ENCODE data around the gene PLB1. TPM values are rescaled to one million over a fixed set of nuclear protein-coding genes. Genes with fewer than 3 reads are reported as not detected.
A peak's percentile ranks its signal among the peaks of the same experiment; 100 is the strongest.

PLB1 gene
- total RNA-seq, 2 donors from 2014 or later, result 2.1 to 3.0 TPM

DNA sequence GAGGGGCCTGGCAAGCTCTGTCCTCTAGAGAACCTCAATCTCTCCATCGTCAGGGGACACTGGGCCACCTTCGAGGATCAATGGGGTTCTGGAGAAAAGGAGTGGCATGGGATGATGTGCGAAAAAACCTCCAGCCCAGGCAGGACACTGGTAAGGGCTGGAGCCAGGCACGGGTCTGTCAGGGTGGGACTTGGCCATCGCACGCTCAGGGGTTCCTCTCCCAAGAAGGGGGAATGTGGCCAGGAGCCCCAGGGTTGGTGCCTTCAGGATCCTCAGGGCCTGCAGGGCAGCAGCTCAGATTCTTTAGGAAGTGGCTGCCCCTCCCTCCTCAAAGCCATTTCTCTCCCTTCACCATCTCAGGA lies 46.8 kb upstream of the PLB1 start:
- H3K9me3 ChIP-seq, result no peaks in the 10 kb centered on the region
- H3K27me3 ChIP-seq, result no peaks in the 10 kb centered on the region
- TF ChIP-seq, protein P1, sequence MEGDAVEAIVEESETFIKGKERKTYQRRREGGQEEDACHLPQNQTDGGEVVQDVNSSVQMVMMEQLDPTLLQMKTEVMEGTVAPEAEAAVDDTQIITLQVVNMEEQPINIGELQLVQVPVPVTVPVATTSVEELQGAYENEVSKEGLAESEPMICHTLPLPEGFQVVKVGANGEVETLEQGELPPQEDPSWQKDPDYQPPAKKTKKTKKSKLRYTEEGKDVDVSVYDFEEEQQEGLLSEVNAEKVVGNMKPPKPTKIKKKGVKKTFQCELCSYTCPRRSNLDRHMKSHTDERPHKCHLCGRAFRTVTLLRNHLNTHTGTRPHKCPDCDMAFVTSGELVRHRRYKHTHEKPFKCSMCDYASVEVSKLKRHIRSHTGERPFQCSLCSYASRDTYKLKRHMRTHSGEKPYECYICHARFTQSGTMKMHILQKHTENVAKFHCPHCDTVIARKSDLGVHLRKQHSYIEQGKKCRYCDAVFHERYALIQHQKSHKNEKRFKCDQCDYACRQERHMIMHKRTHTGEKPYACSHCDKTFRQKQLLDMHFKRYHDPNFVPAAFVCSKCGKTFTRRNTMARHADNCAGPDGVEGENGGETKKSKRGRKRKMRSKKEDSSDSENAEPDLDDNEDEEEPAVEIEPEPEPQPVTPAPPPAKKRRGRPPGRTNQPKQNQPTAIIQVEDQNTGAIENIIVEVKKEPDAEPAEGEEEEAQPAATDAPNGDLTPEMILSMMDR (IDR thresholded peaks at IDR 0.05), result no peak
- no peak overlapping the region for H3K4me3 ChIP-seq
- H3K36me3 ChIP-seq, result no peaks in the 10 kb centered on the region
- no peak for DNase-seq (ENCODE audit: low spot score)
- H3K27ac ChIP-seq, result peak overlapping the region in 1 of 2 donors; percentile 18
- H3K4me1 ChIP-seq, result peaks cover 0 to 6% of the 10 kb centered on the region in 2 donors

DNA sequence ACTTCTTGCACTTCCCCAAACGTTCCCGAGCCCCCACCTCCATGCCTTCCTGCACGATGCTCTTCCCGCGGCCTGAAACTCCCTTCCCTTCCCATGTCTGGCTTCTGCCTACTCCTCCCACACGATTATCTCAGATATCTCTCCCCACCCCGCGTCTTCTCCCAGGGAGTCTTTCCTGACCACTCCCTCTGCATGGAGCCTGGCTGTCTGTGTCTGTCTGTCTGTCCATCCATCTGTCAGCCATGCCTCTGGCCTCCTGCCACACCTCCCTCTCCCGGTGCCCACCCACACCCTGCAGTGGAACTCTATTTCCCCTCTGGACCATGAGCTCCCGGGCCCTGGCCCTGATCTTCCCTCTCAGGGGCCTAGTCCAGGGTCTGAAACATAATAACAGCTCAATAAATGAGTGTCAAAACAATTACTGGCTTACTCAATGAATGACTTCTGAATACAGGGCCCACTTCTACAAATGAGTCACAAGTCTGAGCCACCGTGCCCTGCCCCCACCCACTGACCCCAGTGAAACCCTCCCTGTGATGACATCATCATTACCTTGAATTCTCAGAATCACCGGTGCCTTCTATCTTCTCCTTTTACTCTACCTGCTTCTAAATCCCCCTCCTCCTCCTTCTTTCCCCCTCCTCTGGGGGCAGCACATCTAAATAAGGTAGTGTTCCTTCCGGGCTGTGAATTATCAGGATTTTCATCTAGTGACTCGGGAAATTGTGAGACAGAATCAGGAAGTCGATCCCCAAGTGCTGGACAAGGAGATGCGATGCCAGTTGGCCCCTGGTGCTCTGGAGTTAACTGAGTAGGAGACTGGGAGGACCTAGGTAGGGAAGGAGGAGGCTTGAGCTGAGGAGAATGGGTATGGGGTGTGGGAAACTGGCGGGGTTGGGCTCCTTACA lies 46.1 kb upstream of the PLB1 start:
- Histone ChIP-seq H3K9me3 (no peaks in the 10 kb centered on the region), H3K4me3 (no peak overlapping the region), H3K36me3 (no peaks in the 10 kb centered on the region), H3K27ac (no peak overlapping the region), H3K4me1 (peaks cover 0 to 6% of the 10 kb centered on the region in 2 donors), H3K27me3 (no peaks in the 10 kb centered on the region)
- DNase-seq (ENCODE audit: low spot score), result no peak
- TF ChIP-seq, protein P1 (IDR thresholded peaks at IDR 0.05), result no peak

DNA sequence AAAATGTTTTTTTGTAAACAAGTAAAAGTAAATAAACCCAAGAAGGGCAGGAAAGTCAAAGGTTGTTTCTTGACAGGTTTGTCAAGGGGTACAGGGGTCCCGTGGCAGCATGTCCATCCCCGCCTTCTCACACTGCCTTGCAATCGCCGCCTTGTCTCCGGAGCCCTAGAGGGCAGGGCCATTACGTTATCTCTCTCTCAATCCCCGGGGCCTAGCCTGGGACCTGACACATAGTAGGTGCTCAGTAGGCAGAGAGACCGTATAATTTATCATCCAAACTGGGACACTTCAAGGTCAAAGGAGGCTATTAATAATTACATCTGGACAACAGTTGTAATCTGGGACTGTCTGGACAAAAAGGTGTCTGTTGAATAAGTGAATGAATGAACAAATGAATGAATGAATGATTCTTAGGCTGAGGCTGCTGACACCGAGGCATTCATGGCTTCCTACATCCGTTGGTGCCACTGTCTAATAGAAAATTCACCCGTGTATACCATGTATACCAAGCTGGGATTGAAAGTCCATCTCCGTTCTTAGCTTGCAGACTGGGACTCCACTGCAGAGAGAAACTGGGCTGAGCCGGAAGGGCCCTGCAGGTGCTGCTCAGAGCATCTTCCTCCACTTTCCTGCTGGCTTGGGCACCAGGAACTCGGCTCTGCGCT lies 44.8 kb upstream of the PLB1 start:
- H3K4me3 ChIP-seq, result no peak overlapping the region
- no peaks in the 10 kb centered on the region for H3K36me3 ChIP-seq
- H3K9me3 ChIP-seq, result no peaks in the 10 kb centered on the region
- H3K27ac ChIP-seq, result no peak overlapping the region
- TF ChIP-seq, protein P1 (IDR thresholded peaks at IDR 0.05), result no peak
- H3K4me1 ChIP-seq, result peaks cover 0 to 6% of the 10 kb centered on the region in 2 donors
- H3K27me3 ChIP-seq, result no peaks in the 10 kb centered on the region
- no peak for DNase-seq (ENCODE audit: low spot score)

DNA sequence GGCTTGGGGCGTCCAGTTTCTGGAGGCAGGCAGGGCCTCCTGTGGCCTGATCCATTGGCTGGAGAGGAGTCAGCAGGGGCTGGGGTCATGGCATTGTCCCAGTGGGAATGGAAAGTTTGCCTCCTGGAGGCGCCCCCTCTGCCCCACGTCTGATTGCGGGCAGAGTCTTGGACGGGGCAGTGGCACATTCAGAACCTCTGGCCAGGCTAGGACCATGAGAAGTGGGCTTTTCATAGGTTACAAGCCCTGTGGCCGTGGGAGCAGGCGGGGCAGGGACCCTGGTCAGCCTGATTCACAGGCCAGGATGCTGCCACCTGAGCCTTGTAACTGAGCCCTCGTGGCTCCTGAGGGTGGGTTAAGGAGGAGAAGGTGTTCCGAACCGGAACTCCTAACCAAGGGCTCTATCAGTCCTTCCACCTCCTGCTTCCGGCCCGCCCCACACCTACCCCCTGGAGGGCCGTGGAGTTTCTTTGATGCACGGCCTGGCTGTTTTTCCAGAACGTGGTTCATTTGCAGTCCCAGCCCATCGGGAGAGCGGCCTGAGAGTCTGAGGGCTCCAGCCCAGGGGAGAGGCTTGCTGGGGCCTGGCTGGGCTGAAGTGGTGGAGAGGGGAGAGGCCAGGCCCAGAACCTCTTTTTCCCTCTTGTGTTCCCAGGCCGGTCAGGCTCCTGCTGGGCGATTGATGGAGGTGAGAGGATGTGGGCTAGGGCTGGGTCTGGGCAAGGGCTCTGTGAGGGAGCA lies 43.9 kb upstream of the PLB1 start:
- Histone ChIP-seq H3K27me3 (no peaks in the 10 kb centered on the region), H3K9me3 (no peaks in the 10 kb centered on the region), H3K4me1 (peaks cover 0 to 6% of the 10 kb centered on the region in 2 donors), H3K27ac (no peak overlapping the region), H3K4me3 (no peak overlapping the region), H3K36me3 (no peaks in the 10 kb centered on the region)
- TF ChIP-seq, protein P1 (IDR thresholded peaks at IDR 0.05), result no peak
- DNase-seq (ENCODE audit: low spot score), result no peak

DNA sequence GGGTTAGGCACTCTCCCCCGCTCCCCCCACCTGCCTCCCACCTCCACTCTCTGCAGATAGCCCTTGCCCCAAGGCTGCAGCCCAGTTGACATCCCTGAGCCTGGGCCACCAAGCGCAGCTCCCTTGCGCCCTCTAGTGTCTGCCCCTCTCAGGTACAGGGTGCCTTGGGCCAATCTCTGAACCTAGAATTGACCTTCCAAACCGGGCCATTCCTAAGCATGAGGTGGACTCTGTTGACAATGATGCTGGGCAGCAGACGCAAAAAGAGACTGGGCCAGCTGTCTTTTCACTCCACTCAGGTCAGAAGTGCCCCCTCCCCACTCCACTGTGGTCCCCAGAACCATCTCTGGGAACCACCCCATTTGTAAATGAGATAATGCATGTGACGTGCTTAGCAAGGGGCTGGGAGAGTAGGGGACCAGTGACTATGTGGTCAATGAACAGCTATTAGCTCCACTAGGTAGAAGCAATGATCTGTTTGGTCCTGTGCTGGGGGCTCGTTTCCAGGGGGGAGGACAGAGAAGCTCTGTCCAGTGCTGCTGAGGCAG lies 43.3 kb upstream of the PLB1 start:
- TF ChIP-seq, protein P1 (IDR thresholded peaks at IDR 0.05), result peak; percentile 91 to 93
- H3K36me3 ChIP-seq, result no peaks in the 10 kb centered on the region
- H3K27ac ChIP-seq, result no peak overlapping the region
- DNase-seq (ENCODE audit: low spot score), result peak; percentile 74
- H3K4me3 ChIP-seq, result no peak overlapping the region
- H3K4me1 ChIP-seq, result peaks cover 0 to 6% of the 10 kb centered on the region in 2 donors
- H3K27me3 ChIP-seq, result no peaks in the 10 kb centered on the region
- no peaks in the 10 kb centered on the region for H3K9me3 ChIP-seq

Data from right atrium auricular region (tissue), 2 donors.